WI38 (cell line): ENCODE data around the gene TBC1D24.

ENCODE experiments used
- H3K4me3 ChIP-seq: 2 replicates; pipeline ENCODE4 v1.5.1; 2011; ENCODE audit warnings: low read depth, mild to moderate bottlenecking, control low read depth, low read length
- TF ChIP-seq, protein P1 (sequence below): IDR thresholded peaks from 2 replicates; pipeline ENCODE4 v1.5.1; 2012; ENCODE audit warnings: low read depth, mild to moderate bottlenecking, control low read depth, low read length

TBC1D24 gene

DNA sequence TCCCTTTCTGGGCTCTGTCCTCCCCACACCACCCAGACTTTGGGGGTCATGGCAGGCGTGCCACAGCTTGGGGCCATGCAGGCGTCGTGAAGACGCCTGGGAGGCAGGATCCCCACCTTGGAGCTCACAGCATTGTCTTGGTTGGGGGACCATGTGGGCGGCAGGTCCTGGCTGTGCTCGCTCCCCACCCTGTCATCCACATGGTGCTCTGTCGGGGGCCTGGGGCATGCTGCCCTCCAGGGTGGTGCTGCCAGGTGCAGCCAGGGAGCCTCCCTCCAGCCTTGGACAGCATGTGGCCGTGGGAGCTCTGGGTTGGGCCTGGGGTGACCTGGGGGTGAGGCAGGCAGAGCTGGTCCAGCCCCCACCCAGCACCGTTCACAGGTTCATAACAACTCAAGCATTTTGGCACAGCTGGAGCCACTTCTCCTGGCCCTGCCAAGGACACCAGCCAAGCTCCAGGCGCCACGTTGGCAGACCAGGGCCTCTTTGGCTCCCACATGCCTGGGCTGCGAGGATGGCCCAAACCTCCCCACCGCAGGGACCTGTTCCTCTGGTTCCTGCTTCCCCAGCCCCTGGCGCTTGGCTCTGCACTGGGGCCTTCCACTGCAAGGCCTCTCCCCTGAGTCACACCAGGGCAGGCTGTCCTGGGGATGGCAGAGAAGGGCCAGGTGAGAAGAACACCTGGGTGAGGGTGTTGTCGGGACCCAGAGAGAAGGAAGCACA, 23.8 kb downstream of the TBC1D24 start:
- no peak overlapping the region for H3K4me3 ChIP-seq
- TF ChIP-seq, protein P1, sequence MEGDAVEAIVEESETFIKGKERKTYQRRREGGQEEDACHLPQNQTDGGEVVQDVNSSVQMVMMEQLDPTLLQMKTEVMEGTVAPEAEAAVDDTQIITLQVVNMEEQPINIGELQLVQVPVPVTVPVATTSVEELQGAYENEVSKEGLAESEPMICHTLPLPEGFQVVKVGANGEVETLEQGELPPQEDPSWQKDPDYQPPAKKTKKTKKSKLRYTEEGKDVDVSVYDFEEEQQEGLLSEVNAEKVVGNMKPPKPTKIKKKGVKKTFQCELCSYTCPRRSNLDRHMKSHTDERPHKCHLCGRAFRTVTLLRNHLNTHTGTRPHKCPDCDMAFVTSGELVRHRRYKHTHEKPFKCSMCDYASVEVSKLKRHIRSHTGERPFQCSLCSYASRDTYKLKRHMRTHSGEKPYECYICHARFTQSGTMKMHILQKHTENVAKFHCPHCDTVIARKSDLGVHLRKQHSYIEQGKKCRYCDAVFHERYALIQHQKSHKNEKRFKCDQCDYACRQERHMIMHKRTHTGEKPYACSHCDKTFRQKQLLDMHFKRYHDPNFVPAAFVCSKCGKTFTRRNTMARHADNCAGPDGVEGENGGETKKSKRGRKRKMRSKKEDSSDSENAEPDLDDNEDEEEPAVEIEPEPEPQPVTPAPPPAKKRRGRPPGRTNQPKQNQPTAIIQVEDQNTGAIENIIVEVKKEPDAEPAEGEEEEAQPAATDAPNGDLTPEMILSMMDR: no peak

DNA sequence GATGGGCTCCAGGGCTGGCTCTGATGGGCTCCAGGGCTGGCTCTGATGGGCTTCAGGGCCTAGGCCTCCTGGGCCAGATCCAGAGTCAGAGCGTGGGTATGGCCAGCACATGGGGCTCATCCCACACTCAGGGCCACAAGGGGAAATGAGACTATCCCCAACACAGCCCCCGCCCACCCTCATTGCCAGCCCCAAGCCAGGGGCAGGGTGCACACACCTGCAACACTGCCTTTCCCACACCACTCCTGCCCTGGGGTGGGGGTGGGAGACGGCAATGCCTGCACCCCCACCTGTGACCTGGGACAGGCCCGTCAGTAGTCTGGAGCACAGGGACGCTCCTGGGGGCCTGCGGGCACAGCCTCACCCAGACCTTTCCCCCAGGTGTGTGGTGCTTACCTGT, 24.5 kb downstream of the TBC1D24 start:
- TF ChIP-seq, protein P1: no peak
- H3K4me3 ChIP-seq: no peak overlapping the region

DNA sequence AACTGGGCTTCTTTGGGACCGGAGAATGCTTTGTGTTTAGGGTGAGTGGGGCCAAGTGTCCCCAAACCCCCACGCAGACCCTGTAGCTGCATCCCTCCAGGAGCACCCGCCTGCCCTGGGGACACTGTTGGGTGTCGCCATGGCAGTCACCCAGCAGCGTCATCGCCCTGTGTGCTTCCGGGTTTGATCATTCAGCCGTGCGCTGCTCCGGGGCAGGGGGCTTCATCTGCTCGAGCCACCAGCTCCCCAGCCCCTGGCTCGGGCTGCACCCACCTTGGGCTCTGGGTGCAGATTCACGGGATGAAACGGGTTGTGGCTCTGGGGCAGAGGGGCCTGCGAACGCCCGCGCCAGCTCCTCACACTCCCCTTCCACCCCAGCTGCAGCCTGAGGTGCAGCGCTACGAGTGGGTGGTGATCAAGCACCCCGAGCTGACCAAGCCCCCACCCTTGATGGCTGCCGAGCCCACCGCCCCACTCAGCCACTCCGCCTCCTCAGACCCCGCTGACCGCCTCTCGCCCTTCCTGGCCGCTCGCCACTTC, 25.0 kb downstream of the TBC1D24 start:
- TF ChIP-seq, protein P1: no peak

DNA sequence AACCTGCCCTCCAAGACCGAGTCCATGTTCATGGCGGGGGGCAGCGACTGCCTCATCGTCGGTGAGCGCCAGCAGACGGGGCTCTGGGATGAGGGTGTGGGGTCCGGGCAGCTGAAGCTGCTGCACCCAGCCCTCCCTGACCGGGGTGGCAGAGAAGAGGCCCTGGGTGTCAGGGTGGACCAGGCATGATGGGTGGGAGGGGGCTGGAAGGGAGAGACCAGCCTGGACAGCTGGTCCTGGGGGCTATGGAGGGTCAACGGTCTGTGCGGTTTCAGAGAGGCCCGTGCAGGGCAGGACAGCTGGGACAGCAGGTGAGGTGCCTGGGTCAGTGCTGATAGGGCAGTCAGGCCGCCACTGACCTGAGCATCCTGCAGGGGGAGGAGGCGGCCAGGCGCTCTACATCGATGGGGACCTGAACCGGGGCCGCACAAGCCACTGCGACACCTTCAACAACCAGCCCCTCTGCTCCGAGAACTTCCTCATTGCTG, 25.5 kb downstream of the TBC1D24 start:
- no peak overlapping the region for H3K4me3 ChIP-seq
- TF ChIP-seq, protein P1: no peak

More for the DNA sequence above, 25.0 kb downstream of the TBC1D24 start:
- H3K4me3 ChIP-seq: no peak overlapping the region

DNA sequence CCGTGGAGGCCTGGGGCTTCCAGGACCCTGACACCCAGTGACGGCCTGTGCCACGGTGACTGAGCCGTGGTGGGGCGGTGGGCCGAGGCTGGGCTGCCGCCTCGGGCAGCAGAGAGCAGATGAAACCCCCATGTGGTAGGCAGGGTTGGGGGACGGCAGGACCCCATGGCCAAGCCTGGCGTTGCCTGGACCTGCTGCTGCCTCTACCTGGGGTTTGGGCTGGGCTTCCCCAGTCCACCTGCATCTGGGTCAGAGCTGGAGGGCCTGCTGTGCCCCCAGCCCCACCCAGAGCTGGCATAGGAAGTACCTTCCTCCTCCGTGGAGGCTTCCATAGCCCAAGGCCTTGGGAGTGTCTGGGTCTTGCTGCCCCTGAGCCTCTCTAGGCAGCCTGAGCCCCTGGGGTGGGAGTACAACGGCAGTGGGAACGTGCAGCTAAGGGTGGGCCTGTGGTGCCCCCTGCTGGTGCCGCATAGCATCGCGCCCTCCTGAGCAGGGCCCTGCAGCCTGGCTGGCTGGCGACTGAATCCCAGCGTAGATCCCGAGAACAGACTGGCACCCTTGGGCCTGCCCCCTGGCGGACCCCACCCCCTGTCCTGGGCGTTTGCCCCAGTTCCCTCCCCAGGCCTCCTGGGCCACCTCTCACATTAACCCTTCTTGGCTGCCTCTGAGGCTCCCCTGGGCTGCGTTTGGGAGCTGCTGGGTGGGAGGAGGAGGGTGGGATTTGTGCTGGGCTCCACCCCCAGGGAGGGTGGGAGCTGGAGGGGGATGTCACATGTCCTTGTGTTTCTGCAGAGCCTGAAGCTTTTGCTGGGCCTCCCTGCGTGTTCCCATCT, 26.2 kb downstream of the TBC1D24 start:
- no peak overlapping the region for H3K4me3 ChIP-seq
- TF ChIP-seq, protein P1: peak; percentile 95

DNA sequence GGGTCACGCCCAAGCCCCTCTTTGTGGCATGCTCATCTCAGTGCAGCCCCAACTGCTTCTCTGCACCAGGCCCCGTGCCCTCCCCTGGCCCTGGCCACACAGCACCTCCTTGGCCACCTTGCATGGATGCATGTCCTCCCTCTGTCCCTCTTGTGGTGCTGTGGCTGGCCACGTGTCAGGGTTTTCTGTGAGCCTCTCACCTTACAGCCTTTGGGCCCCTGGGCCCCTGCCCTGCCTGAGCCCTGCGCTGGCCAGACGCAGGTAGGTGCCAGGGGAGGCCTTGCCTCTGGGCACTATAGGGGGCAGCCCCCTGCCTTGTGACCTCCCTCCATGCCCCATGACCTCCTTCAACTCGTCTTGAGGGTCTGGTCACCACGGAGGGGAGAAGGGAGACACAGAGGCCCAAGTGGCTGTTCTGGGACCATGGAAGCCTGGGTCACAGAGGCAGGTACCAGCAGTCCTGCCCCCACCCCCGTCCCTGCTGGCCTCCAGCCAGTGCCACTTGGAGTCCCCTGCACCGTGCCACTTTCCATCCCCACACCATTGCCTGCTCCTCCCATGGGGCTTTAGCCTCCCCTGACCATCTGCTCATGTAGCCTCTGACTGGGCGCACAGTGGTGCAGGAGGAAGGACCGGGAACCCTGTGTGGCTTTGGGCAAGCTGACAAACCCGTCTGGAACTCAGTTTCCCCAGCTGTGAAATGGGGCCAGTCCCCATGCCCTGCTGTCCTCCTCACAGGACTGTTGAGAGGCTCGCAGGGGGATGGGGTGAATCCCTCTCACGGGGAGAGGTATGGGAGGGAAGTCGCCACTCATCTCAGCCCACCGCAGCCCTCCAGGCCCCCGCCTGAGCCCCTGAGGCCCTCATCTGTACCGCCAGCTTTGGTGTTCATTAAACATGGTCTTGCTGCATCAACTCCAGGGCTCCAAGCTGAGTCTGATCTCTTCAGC, 27.3 kb downstream of the TBC1D24 start:
- TF ChIP-seq, protein P1: no peak
- H3K4me3 ChIP-seq: no peak overlapping the region
